ENCODE data around the gene OTOP1. TPM values are rescaled to one million over a fixed set of nuclear protein-coding genes. Genes with fewer than 3 reads are reported as not detected.
"Not testable (repeated sequence)": the region's sequence is repeated elsewhere in the genome, so short reads cannot be mapped to it uniquely, and the experiment has no call there.

The OTOP1 gene
- total RNA-seq, 1 experiment from 2014 or later = not detected

- no peaks in the 10 kb centered on the region for H3K79me2 ChIP-seq (ENCODE audit: insufficient read depth, low read length)
- no peak overlapping the region for H3K14ac ChIP-seq (ENCODE audit: insufficient read depth, low read length)
- no peak overlapping the region for H3K9ac ChIP-seq (ENCODE audit: extremely low read depth, insufficient read length, low read length)
- Mint-ChIP-seq H3K27ac (no peak overlapping the region; a peak in 1 of 7 replicates), H3K36me3 (ENCODE audit: insufficient read depth in 1 of 3, low read depth in 3 of 3) (no peaks in the 10 kb centered on the region), H3K4me1 (peaks cover 13 to 18% of the 10 kb centered on the region in 2 experiments), H3K27me3 (ENCODE audit: low read depth) (peaks cover 28% of the 10 kb centered on the region), H3K9me3 (no peaks in the 10 kb centered on the region; a peak in 1 of 5 replicates), H3K4me3 (no peak overlapping the region)
- H4K5ac ChIP-seq (ENCODE audit: insufficient read length, low read depth, low read length) = no peak overlapping the region
- H3K9me3 ChIP-seq (ENCODE audit: control insufficient read depth, low read depth, low read length) = no peaks in the 10 kb centered on the region
- no peak overlapping the region for H3K4ac ChIP-seq (ENCODE audit: low read depth, low read length)
- no peak overlapping the region for H3K23ac ChIP-seq (ENCODE audit: insufficient read length, low read depth, low read length)
- no peak overlapping the region for H2BK120ac ChIP-seq (ENCODE audit: low read depth, low read length, poor library complexity, severe bottlenecking)
- H2AFZ ChIP-seq (ENCODE audit: low read length) = no peak overlapping the region
- H3K27me3 ChIP-seq (ENCODE audit: insufficient read depth, low read length) = no peaks in the 10 kb centered on the region
- no peak for DNase-seq
- no peaks in the 10 kb centered on the region for H4K20me1 ChIP-seq (ENCODE audit: control insufficient read depth, insufficient read depth, insufficient read length)
- no peak overlapping the region for H4K91ac ChIP-seq (ENCODE audit: insufficient read length, low read depth, low read length)
- H2BK5ac ChIP-seq (ENCODE audit: insufficient read length, low read length) = no peak overlapping the region
- H3K4me1 ChIP-seq (ENCODE audit: insufficient read depth, low read length) = no peaks in the 10 kb centered on the region
- H3K79me1 ChIP-seq (ENCODE audit: insufficient read depth, low read depth, low read length, poor library complexity, severe bottlenecking) = no peaks in the 10 kb centered on the region
- H3T11ph ChIP-seq (ENCODE audit: low read length) = no peak overlapping the region
- no peak overlapping the region for H3K56ac ChIP-seq (ENCODE audit: insufficient read length, low read depth, low read length)
- H3K23me2 ChIP-seq (ENCODE audit: insufficient read length, low read depth, low read length, poor library complexity, severe bottlenecking) = no peaks in the 10 kb centered on the region
- H3K27ac ChIP-seq (ENCODE audit: insufficient read length, low read depth, low read length) = no peak overlapping the region
- no peak overlapping the region for H4K8ac ChIP-seq (replicated peaks; ENCODE audit: insufficient read length, low read depth, low read length)
- WGBS (ENCODE audit: extremely low coverage, insufficient read length, low lambda C conversion rate) = no CpG with 5 or more reads among the region's 10 CpGs
- H2BK15ac ChIP-seq (ENCODE audit: low read depth, low read length) = no peak overlapping the region
- no peak overlapping the region for H3K18ac ChIP-seq (ENCODE audit: insufficient read length, low read depth, low read length)
- H2BK12ac ChIP-seq (ENCODE audit: insufficient read length, low read depth, low read length) = no peak overlapping the region
- H2AK5ac ChIP-seq (ENCODE audit: insufficient read length, low read length) = no peak overlapping the region
- no peak overlapping the region for H2BK20ac ChIP-seq (ENCODE audit: low read depth, low read length, poor library complexity, severe bottlenecking)
- H3K4me2 ChIP-seq (ENCODE audit: insufficient read depth, insufficient read length, low read length) = no peak overlapping the region
- TF ChIP-seq, protein P1, sequence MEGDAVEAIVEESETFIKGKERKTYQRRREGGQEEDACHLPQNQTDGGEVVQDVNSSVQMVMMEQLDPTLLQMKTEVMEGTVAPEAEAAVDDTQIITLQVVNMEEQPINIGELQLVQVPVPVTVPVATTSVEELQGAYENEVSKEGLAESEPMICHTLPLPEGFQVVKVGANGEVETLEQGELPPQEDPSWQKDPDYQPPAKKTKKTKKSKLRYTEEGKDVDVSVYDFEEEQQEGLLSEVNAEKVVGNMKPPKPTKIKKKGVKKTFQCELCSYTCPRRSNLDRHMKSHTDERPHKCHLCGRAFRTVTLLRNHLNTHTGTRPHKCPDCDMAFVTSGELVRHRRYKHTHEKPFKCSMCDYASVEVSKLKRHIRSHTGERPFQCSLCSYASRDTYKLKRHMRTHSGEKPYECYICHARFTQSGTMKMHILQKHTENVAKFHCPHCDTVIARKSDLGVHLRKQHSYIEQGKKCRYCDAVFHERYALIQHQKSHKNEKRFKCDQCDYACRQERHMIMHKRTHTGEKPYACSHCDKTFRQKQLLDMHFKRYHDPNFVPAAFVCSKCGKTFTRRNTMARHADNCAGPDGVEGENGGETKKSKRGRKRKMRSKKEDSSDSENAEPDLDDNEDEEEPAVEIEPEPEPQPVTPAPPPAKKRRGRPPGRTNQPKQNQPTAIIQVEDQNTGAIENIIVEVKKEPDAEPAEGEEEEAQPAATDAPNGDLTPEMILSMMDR (conservative IDR thresholded peaks at IDR 0.05) = no peak
Observed at GRCh38 chr4:4170596-4171150, 56.1 kb downstream of the OTOP1 start.

DNA sequence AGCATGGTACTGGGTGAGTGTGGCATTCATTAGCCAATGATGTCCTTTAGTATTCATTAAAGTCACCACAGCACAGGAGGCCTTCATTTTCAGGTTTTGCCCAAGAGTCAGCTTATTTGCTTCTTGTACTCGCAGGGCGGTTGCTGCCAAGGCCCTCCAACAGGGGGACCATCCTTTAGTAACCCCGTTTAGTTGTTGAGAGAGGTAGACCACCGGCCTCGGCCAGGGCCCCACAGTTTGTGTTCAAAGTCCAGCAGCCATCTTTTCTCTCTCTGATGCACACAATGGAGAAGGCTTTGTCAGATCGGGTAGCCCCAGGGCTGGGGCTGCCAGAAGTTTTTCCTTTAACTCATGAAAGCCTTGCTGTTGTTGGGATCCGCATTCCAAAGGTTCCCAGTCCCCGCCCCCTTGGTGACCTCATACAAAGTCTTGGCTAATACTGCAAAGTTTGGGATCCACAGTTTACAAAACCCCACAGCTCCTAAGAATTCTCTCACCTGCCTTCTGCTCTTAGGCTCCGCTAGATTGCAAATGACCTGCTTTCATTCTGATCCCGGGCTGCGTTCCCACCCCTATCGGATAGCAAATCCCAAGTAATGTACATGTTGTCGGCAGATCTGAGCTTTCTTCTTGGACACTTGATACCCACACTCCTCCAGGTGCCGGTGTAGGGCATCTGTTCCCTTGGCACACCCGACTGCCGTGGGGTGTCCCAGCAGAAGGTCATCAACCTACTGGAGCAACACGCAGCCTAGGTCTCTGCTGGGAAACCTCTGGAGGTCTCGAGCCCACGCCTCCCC, 58.5 kb downstream of the OTOP1 start:
- not testable (repeated sequence) for H3K18ac ChIP-seq (ENCODE audit: insufficient read length, low read depth, low read length); H4K20me1 ChIP-seq (ENCODE audit: control insufficient read depth, insufficient read depth, insufficient read length); H3K27me3 ChIP-seq (ENCODE audit: insufficient read depth, low read length); H2BK15ac ChIP-seq (ENCODE audit: low read depth, low read length); H3K14ac ChIP-seq (ENCODE audit: insufficient read depth, low read length); H2BK5ac ChIP-seq (ENCODE audit: insufficient read length, low read length); H2AK5ac ChIP-seq (ENCODE audit: insufficient read length, low read length); H3T11ph ChIP-seq (ENCODE audit: low read length); DNase-seq; H3K79me1 ChIP-seq (ENCODE audit: insufficient read depth, low read depth, low read length, poor library complexity, severe bottlenecking); H4K8ac ChIP-seq (replicated peaks; ENCODE audit: insufficient read length, low read depth, low read length); H3K4me2 ChIP-seq (ENCODE audit: insufficient read depth, insufficient read length, low read length); H4K5ac ChIP-seq (ENCODE audit: insufficient read length, low read depth, low read length); H3K27ac ChIP-seq (ENCODE audit: insufficient read length, low read depth, low read length); H3K4me1 ChIP-seq (ENCODE audit: insufficient read depth, low read length); H3K4ac ChIP-seq (ENCODE audit: low read depth, low read length); H3K27ac Mint-ChIP-seq; H2BK20ac ChIP-seq (ENCODE audit: low read depth, low read length, poor library complexity, severe bottlenecking); H4K91ac ChIP-seq (ENCODE audit: insufficient read length, low read depth, low read length); H3K23ac ChIP-seq (ENCODE audit: insufficient read length, low read depth, low read length); H3K9me3 Mint-ChIP-seq; H3K79me2 ChIP-seq (ENCODE audit: insufficient read depth, low read length); H3K23me2 ChIP-seq (ENCODE audit: insufficient read length, low read depth, low read length, poor library complexity, severe bottlenecking); H3K56ac ChIP-seq (ENCODE audit: insufficient read length, low read depth, low read length); H2BK120ac ChIP-seq (ENCODE audit: low read depth, low read length, poor library complexity, severe bottlenecking); H3K36me3 Mint-ChIP-seq (ENCODE audit: insufficient read depth in 1 of 3, low read depth in 3 of 3); H2BK12ac ChIP-seq (ENCODE audit: insufficient read length, low read depth, low read length); H3K4me3 Mint-ChIP-seq; H2AFZ ChIP-seq (ENCODE audit: low read length); H3K9me3 ChIP-seq (ENCODE audit: control insufficient read depth, low read depth, low read length); H3K9ac ChIP-seq (ENCODE audit: extremely low read depth, insufficient read length, low read length)
- H3K4me1 Mint-ChIP-seq = peaks cover 13 to 20% of the 10 kb centered on the region in 2 experiments
- H3K27me3 Mint-ChIP-seq (ENCODE audit: low read depth) = peaks cover 23% of the 10 kb centered on the region
- WGBS (ENCODE audit: extremely low coverage, insufficient read length, low lambda C conversion rate) = no CpG with 5 or more reads among the region's 19 CpGs
